ENCODE measurements around the gene IQSEC1. TPM values are rescaled to one million over a fixed set of nuclear protein-coding genes. Genes with fewer than 3 reads are reported as not detected.

Gene IQSEC1
- total and polyA plus RNA-seq, 2 donors (not counting 3 experiments of a cell fraction or from before 2014, with no cell fraction given): 5.2 to 18.0 TPM

DNA sequence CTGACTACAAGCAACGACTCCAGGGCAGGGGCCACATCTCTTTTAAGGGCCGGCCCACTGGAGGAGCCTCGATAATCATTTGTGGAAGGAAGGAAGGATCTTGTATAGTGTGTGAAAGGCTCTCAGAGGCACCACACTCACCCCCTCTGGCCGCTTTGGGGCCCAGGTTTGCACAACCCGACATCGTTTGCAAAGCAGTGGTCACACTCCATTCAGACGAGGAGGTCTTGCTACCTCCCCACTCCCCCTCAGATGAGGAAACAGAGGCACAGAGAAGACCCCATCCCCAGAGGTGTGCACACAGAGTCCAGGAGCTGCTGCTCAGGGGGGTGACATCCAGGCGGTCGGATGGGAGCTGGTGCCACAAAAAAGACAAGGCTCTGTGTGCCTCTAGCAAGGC, 29.6 kb downstream of the IQSEC1 start:
- no peak overlapping the region for H3K4me3 ChIP-seq (replicated peaks in 1 of 3; ENCODE audit: insufficient read depth in 1 of 3, low read depth in 1 of 3, low read length in 3 of 3)
- intact Hi-C loops (cut with micrococcal nuclease): no loop called here

More for the DNA sequence above, 29.6 kb downstream of the IQSEC1 start:
- ChIA-PET CTCF (no interaction called here), POLR2A (no interaction called here)
- peaks cover 0 to 3% of the 10 kb centered on the region in 2 experiments for H3K27me3 ChIP-seq (ENCODE audit: control insufficient read depth in 2 of 2, insufficient read depth in 2 of 2, low read length in 2 of 2)
- no peaks in the 10 kb centered on the region for H3K4me1 ChIP-seq (ENCODE audit: control insufficient read depth, extremely low read depth, insufficient read depth, low read length)
- dilution Hi-C loops (cut with MboI; ENCODE audit: extremely low pct_ligation_motif_present, low sequenced_read_pairs): no loop called here
- no peak overlapping the region for H3K9ac ChIP-seq (replicated peaks; ENCODE audit: extremely low read depth, insufficient read depth, low read length)
- TF ChIP-seq MYC (IDR thresholded peaks at IDR 0.05; ENCODE audit: low read depth, low read length) (no peak), GATA2 (IDR thresholded peaks at IDR 0.05; ENCODE audit: insufficient read depth, insufficient read length, low read depth, low read length) (no peak), JUN (IDR thresholded peaks at IDR 0.05; ENCODE audit: borderline replicate concordance, insufficient read depth, insufficient read length, low read depth) (no peak), FOS (IDR thresholded peaks at IDR 0.05; ENCODE audit: borderline replicate concordance, insufficient read depth, low read length) (no peak), POLR2A (IDR thresholded peaks at IDR 0.05; ENCODE audit: low read depth, low read length) (no peak)
- TF ChIP-seq, protein P1, sequence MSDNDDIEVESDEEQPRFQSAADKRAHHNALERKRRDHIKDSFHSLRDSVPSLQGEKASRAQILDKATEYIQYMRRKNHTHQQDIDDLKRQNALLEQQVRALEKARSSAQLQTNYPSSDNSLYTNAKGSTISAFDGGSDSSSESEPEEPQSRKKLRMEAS (IDR thresholded peaks at IDR 0.05; ENCODE audit: insufficient read depth, insufficient read length): no peak
- TF ChIP-seq, protein P2, sequence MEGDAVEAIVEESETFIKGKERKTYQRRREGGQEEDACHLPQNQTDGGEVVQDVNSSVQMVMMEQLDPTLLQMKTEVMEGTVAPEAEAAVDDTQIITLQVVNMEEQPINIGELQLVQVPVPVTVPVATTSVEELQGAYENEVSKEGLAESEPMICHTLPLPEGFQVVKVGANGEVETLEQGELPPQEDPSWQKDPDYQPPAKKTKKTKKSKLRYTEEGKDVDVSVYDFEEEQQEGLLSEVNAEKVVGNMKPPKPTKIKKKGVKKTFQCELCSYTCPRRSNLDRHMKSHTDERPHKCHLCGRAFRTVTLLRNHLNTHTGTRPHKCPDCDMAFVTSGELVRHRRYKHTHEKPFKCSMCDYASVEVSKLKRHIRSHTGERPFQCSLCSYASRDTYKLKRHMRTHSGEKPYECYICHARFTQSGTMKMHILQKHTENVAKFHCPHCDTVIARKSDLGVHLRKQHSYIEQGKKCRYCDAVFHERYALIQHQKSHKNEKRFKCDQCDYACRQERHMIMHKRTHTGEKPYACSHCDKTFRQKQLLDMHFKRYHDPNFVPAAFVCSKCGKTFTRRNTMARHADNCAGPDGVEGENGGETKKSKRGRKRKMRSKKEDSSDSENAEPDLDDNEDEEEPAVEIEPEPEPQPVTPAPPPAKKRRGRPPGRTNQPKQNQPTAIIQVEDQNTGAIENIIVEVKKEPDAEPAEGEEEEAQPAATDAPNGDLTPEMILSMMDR (IDR thresholded peaks at IDR 0.05; ENCODE audit: extremely low read depth in 1 of 2, insufficient read depth in 1 of 2, low read depth in 1 of 2, low read length in 2 of 2): no peak
- no peak overlapping the region for H3K4me2 ChIP-seq (ENCODE audit: insufficient read depth, low read length)
- no peak overlapping the region for H3K27ac ChIP-seq (ENCODE audit: insufficient read depth, low read depth, low read length)
- no peak for FAIRE-seq
- DNase-seq (ENCODE audit: low read depth, low spot score): no peak
- no peaks in the 10 kb centered on the region for H3K36me3 ChIP-seq (ENCODE audit: control insufficient read depth in 2 of 2, extremely low read depth in 1 of 2, insufficient read depth in 2 of 2, low read length in 2 of 2)
- no peaks in the 10 kb centered on the region for H3K79me2 ChIP-seq (ENCODE audit: control insufficient read depth, insufficient read depth, low read length)
- no peaks in the 10 kb centered on the region for H3K9me3 ChIP-seq (replicated peaks; ENCODE audit: control insufficient read depth, insufficient read depth, low read length)
- no peaks in the 10 kb centered on the region for H3K9me1 ChIP-seq (replicated peaks; ENCODE audit: control insufficient read depth, extremely low read depth, insufficient read depth, low read length)
- no peak overlapping the region for H2AFZ ChIP-seq (ENCODE audit: low read depth, low read length)
- no TSS peak for BruUV-seq (replicated peaks)
- no peaks in the 10 kb centered on the region for H4K20me1 ChIP-seq (replicated peaks; ENCODE audit: control insufficient read depth, extremely low read depth, insufficient read depth, low read length)
